ENCODE data around the gene SFN. TPM values are rescaled to one million over a fixed set of nuclear protein-coding genes. Genes with fewer than 3 reads are reported as not detected.

Gene SFN
- total RNA-seq, 1 donor from 2014 or later: 0.36 TPM

DNA sequence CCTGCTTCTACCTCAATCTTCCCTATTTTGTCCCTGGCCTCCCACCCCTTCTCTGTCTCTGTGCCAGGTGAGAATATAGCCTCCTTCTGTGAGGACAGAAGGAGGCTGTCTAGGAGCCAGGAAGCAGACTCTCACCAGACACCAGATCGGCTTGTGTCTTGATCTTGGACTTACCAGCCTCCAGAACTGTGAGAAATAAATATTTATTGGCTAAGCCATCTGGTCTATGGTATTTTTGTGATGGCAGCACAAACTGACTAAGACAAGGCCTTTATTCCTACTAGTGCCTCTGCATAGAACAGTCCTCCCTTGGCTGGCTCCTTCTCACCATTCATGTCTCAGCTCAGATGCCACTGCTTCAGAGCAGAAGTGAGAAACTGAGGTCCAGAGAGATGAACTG, 25.3 kb downstream of the SFN start:
- peaks cover 15% of the 10 kb centered on the region for H3K4me1 Mint-ChIP-seq (ENCODE audit: low read depth)
- peak overlapping the region; percentile 96 for H3K27ac Mint-ChIP-seq
- TF ChIP-seq, protein P1, sequence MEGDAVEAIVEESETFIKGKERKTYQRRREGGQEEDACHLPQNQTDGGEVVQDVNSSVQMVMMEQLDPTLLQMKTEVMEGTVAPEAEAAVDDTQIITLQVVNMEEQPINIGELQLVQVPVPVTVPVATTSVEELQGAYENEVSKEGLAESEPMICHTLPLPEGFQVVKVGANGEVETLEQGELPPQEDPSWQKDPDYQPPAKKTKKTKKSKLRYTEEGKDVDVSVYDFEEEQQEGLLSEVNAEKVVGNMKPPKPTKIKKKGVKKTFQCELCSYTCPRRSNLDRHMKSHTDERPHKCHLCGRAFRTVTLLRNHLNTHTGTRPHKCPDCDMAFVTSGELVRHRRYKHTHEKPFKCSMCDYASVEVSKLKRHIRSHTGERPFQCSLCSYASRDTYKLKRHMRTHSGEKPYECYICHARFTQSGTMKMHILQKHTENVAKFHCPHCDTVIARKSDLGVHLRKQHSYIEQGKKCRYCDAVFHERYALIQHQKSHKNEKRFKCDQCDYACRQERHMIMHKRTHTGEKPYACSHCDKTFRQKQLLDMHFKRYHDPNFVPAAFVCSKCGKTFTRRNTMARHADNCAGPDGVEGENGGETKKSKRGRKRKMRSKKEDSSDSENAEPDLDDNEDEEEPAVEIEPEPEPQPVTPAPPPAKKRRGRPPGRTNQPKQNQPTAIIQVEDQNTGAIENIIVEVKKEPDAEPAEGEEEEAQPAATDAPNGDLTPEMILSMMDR (IDR thresholded peaks at IDR 0.05; ENCODE audit: unreplicated experiment): no peak
- no peak for DNase-seq (ENCODE audit: low spot score, unreplicated experiment)
- peak overlapping the region; percentile 92 for H3K4me3 Mint-ChIP-seq (ENCODE audit: low read depth)
- no peaks in the 10 kb centered on the region for H3K9me3 Mint-ChIP-seq (ENCODE audit: low read depth)
- peaks cover 27% of the 10 kb centered on the region for H3K36me3 Mint-ChIP-seq (ENCODE audit: insufficient read depth)
- H3K27me3 Mint-ChIP-seq: no peaks in the 10 kb centered on the region

DNA sequence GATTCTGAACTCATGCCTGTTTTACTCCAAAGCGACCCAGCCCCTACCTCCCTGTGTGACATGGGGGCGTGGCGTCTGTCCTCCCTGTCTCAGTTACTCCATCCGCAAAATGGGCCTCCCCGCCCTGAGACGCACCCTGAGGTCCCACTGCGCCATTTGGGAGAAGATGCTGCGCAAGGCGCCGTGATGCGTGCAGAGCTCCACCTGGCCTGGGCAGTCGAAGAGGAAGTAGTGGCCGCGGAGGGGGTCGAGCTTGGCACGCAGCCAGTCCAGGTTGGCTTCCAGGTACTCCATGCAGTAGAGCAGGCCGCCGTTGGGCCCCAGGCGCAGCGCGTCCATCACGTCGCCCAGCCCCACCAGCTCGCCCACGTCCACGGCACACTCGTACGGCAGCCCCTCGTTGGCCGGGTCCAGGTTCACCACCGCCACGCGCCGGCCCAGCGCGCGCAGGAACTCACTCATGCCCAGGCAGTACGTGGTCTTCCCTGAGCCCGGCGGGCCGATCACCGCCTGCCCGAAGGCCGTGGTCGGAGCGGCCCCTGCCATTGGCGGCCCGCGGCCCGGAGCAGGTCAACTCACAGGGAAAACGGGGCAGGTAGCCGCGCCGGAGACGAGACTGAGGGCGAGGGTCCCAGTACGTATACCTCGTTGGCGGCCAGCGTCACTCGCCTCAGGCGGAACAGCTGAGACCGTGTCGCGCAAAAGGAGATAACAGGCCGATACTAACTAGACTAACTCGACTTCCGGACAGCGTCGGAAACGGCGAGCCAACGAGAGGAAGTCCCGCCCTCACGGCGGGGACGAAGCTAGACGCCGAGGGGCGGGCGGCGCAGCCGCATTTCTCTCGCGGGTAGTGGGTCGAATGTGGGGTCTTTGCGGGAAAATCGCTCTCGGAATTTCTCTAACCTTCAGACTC, 26.9 kb downstream of the SFN start, which contains the start of gene GPN2:
GPN2 (minus strand) TSS at position 733 of the 916 bp plus-strand sequence; CDS start at position 546, 187 bp downstream.
- H3K36me3 Mint-ChIP-seq (ENCODE audit: insufficient read depth): peaks cover 27% of the 10 kb centered on the region
- TF ChIP-seq, protein P1 (IDR thresholded peaks at IDR 0.05; ENCODE audit: unreplicated experiment): no peak
- H3K4me3 Mint-ChIP-seq (ENCODE audit: low read depth): peak within 1 kb of the TSS; percentile 92
- peaks cover 15% of the 10 kb centered on the region for H3K4me1 Mint-ChIP-seq (ENCODE audit: low read depth)
- H3K27ac Mint-ChIP-seq: peak within 1 kb of the TSS; percentile 96
- no peaks in the 10 kb centered on the region for H3K27me3 Mint-ChIP-seq
- peak; percentile 47 for DNase-seq (ENCODE audit: low spot score, unreplicated experiment)
- no peaks in the 10 kb centered on the region for H3K9me3 Mint-ChIP-seq (ENCODE audit: low read depth)

DNA sequence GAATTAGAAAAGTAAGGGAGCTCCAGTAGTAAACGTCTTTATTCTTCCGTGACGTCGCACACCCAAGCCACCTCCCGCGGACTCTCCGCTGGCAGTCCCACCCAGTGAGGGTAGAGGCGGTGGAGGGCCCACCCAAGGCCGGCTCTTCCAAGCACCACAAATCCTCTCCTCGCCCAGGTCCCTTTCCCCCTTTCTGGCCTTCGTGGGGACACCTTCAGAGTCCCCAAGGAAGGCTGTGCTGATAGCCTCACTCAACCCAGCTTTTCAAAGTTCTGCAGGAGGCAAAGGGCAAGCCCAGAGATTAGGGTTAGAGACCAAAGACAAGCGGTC, 27.5 kb downstream of the SFN start:
- TF ChIP-seq, protein P1 (IDR thresholded peaks at IDR 0.05; ENCODE audit: unreplicated experiment): no peak
- Mint-ChIP-seq H3K27ac (peak overlapping the region; percentile 96), H3K4me1 (ENCODE audit: low read depth) (peaks cover 15% of the 10 kb centered on the region), H3K9me3 (ENCODE audit: low read depth) (no peaks in the 10 kb centered on the region), H3K36me3 (ENCODE audit: insufficient read depth) (peaks cover 23% of the 10 kb centered on the region), H3K4me3 (ENCODE audit: low read depth) (peak overlapping the region; percentile 92), H3K27me3 (no peaks in the 10 kb centered on the region)
- DNase-seq (ENCODE audit: low spot score, unreplicated experiment): no peak

DNA sequence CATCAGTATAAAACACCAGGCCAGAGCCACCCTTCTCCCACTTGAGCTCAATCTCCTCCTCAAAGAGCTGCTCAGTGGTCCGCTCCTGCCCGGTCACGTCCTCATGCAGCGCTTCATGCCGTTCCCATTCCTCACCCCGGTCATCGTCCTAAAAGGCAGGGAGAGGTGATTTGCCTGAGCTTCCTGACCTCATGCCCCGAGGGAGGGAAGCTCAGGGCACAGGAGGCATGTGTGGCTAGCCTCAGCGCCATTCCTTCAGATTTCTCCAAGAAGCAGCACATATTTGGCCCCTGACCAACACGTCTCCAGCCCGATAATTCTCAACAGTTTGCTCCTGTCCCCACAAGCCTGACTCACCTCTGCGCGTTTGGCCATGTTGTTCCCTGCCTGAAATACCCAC, 31.3 kb downstream of the SFN start:
- H3K27ac Mint-ChIP-seq: peak overlapping the region; percentile 72
- H3K4me1 Mint-ChIP-seq (ENCODE audit: low read depth): peaks cover 8% of the 10 kb centered on the region
- DNase-seq (ENCODE audit: low spot score, unreplicated experiment): no peak
- no peaks in the 10 kb centered on the region for H3K27me3 Mint-ChIP-seq
- H3K4me3 Mint-ChIP-seq (ENCODE audit: low read depth): no peak overlapping the region
- H3K9me3 Mint-ChIP-seq (ENCODE audit: low read depth): no peaks in the 10 kb centered on the region
- H3K36me3 Mint-ChIP-seq (ENCODE audit: insufficient read depth): peaks cover 22% of the 10 kb centered on the region
- TF ChIP-seq, protein P1 (IDR thresholded peaks at IDR 0.05; ENCODE audit: unreplicated experiment): no peak

DNA sequence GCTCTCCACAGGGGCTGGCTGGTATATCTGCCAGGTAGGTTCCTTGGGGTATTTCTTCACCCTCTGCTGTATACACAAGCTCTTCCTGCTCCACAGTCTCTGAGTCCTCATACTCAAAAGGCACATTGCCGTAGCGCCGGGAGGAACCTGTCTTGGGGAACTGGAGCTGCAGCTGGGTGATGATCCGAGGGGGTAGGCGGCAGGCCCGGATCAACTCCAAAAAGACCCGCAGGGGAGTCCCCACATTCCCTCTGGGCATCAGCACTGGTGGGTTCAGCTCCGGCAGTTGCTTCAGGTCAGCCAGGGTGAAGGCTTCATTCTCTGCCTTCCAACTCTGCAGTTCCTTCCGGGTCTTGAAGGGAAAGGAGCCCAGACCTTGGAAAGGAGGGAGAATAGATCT, 34.4 kb downstream of the SFN start:
- Mint-ChIP-seq H3K27me3 (no peaks in the 10 kb centered on the region), H3K36me3 (ENCODE audit: insufficient read depth) (peaks cover 20% of the 10 kb centered on the region), H3K4me3 (ENCODE audit: low read depth) (no peak overlapping the region), H3K4me1 (ENCODE audit: low read depth) (peaks cover 15% of the 10 kb centered on the region), H3K27ac (no peak overlapping the region), H3K9me3 (ENCODE audit: low read depth) (no peaks in the 10 kb centered on the region)
- no peak for DNase-seq (ENCODE audit: low spot score, unreplicated experiment)
- TF ChIP-seq, protein P1 (IDR thresholded peaks at IDR 0.05; ENCODE audit: unreplicated experiment): no peak

Measured in progenitor cell of endocrine pancreas (in vitro differentiated cells).